ENCODE results near the gene MAN1B1.

Gene MAN1B1

GRCh38 chr9:137152844-137153405 is 66.1 kb downstream of the MAN1B1 start:
- TF ChIP-seq, protein P1, sequence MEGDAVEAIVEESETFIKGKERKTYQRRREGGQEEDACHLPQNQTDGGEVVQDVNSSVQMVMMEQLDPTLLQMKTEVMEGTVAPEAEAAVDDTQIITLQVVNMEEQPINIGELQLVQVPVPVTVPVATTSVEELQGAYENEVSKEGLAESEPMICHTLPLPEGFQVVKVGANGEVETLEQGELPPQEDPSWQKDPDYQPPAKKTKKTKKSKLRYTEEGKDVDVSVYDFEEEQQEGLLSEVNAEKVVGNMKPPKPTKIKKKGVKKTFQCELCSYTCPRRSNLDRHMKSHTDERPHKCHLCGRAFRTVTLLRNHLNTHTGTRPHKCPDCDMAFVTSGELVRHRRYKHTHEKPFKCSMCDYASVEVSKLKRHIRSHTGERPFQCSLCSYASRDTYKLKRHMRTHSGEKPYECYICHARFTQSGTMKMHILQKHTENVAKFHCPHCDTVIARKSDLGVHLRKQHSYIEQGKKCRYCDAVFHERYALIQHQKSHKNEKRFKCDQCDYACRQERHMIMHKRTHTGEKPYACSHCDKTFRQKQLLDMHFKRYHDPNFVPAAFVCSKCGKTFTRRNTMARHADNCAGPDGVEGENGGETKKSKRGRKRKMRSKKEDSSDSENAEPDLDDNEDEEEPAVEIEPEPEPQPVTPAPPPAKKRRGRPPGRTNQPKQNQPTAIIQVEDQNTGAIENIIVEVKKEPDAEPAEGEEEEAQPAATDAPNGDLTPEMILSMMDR (IDR thresholded peaks at IDR 0.05; ENCODE audit: poor library complexity, severe bottlenecking): no peak
- Histone ChIP-seq H3K27me3 (ENCODE audit: insufficient read depth, poor library complexity, severe bottlenecking) (peaks cover 5% of the 10 kb centered on the region), H3K4me1 (ENCODE audit: insufficient read depth, poor library complexity, severe bottlenecking) (no peaks in the 10 kb centered on the region), H3K4me3 (ENCODE audit: severe bottlenecking) (no peak overlapping the region), H3K9me3 (ENCODE audit: severe bottlenecking) (no peaks in the 10 kb centered on the region), H3K27ac (ENCODE audit: poor library complexity, severe bottlenecking) (no peak overlapping the region), H3K36me3 (ENCODE audit: low read depth) (no peaks in the 10 kb centered on the region)
- ATAC-seq (ENCODE audit: low read depth): no peak
- no peak for DNase-seq (ENCODE audit: low spot score)

GRCh38 chr9:137156567-137157375 is 70.0 kb downstream of the MAN1B1 start:
- H3K27me3 ChIP-seq (ENCODE audit: insufficient read depth, poor library complexity, severe bottlenecking): peaks cover 30% of the 10 kb centered on the region
- ATAC-seq (ENCODE audit: low read depth) (peak; percentile 46), DNase-seq (ENCODE audit: low spot score) (no peak)
- no peaks in the 10 kb centered on the region for H3K36me3 ChIP-seq (ENCODE audit: low read depth)
- H3K4me1 ChIP-seq (ENCODE audit: insufficient read depth, poor library complexity, severe bottlenecking): no peaks in the 10 kb centered on the region
- TF ChIP-seq, protein P1 (IDR thresholded peaks at IDR 0.05; ENCODE audit: poor library complexity, severe bottlenecking): no peak
- H3K9me3 ChIP-seq (ENCODE audit: severe bottlenecking): no peaks in the 10 kb centered on the region
- H3K4me3 ChIP-seq (ENCODE audit: severe bottlenecking): peak overlapping the region; percentile 5
- H3K27ac ChIP-seq (ENCODE audit: poor library complexity, severe bottlenecking): no peak overlapping the region

DNA sequence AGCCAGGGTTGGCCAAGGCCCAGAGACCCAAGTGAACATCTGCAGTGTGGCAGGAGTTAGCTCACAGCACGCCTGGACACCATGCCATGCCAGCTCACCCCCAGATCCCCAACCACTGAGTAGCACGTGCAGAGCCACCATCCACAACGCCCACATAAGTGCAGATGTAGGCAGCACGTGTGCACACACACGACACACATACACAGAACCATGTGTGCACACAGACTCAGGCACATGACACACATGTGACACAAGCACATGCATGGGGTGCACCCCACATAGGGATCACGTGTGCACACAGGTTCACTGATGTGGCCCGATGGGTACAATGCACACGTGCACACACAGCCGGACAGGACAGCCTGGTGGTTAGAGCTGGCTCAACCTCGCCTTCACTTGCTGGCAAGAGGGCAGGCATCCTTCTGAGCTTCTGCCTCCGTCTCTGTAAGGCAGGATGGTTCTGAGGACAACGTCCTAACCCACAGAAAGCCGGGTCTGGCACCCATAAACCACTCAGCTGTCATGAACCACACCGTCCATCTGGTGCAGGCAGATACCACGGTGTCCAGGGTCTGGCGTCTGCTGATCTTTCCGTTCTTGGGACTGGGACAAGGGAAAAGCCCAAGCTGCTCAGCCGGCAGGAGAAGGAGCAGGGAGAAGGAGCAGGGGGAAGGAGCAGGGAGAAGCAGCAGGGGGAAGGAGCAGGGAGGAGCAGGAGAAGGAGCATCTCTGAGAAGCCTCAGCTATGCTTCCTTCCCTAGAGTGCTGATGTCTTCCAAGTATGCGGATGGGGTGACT is 71.0 kb downstream of the MAN1B1 start:
- DNase-seq (ENCODE audit: low spot score) (no peak), ATAC-seq (ENCODE audit: low read depth) (no peak)
- Histone ChIP-seq H3K4me1 (ENCODE audit: insufficient read depth, poor library complexity, severe bottlenecking) (no peaks in the 10 kb centered on the region), H3K4me3 (ENCODE audit: severe bottlenecking) (no peak overlapping the region), H3K36me3 (ENCODE audit: low read depth) (no peaks in the 10 kb centered on the region), H3K27me3 (ENCODE audit: insufficient read depth, poor library complexity, severe bottlenecking) (peaks cover 41% of the 10 kb centered on the region), H3K27ac (ENCODE audit: poor library complexity, severe bottlenecking) (no peak overlapping the region), H3K9me3 (ENCODE audit: severe bottlenecking) (no peaks in the 10 kb centered on the region)
- TF ChIP-seq, protein P1 (IDR thresholded peaks at IDR 0.05; ENCODE audit: poor library complexity, severe bottlenecking): no peak

DNA sequence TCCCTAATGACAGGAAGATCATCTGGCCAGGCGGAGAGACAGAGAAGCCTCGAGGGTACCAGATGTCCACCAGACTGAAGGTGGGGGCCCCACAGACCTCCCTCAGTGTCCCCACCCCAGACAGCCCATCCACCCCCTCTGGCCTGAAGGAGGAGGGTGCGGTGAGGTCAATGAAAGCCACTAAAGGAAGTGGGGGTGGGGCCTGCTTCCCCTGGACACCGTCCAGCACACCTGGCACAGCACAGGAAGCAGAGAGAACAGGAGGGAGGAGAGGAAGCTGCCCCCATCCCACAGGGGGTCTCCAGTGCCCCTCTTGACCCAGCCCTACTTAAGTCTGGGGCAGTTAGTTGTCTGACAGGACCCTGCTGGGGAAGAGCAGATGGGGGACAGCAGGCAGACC is 71.8 kb downstream of the MAN1B1 start:
- TF ChIP-seq, protein P1 (IDR thresholded peaks at IDR 0.05; ENCODE audit: poor library complexity, severe bottlenecking): no peak
- Histone ChIP-seq H3K4me1 (ENCODE audit: insufficient read depth, poor library complexity, severe bottlenecking) (no peaks in the 10 kb centered on the region), H3K27me3 (ENCODE audit: insufficient read depth, poor library complexity, severe bottlenecking) (peaks cover 45% of the 10 kb centered on the region), H3K27ac (ENCODE audit: poor library complexity, severe bottlenecking) (no peak overlapping the region), H3K36me3 (ENCODE audit: low read depth) (no peaks in the 10 kb centered on the region), H3K4me3 (ENCODE audit: severe bottlenecking) (no peak overlapping the region), H3K9me3 (ENCODE audit: severe bottlenecking) (no peaks in the 10 kb centered on the region)
- ATAC-seq (ENCODE audit: low read depth): no peak
- no peak for DNase-seq (ENCODE audit: low spot score)
